Stimulated activated CD8-positive, alpha-beta memory T cell treated with anti-CD3 and anti-CD28 coated beads, Interleukin-15, amount 100 ng/mL, for 4 hours (primary cell): ENCODE measurements around the gene ALPP.
"Not testable (repeated sequence)": the region's sequence is repeated elsewhere in the genome, so short reads cannot be mapped to it uniquely, and the experiment has no call there.

Experiments used
- DNase-seq, 2 donors: peaks; one replicate each; pipeline ENCODE4 v3.0.0-alpha.2; 2020; ENCODE audit warnings: low read depth in 2 of 2

The ALPP gene

GRCh38 chr2:232381204-232382031 lies 2.9 kb downstream of the ALPP start:
- DNase-seq, result not testable (repeated sequence)

DNA sequence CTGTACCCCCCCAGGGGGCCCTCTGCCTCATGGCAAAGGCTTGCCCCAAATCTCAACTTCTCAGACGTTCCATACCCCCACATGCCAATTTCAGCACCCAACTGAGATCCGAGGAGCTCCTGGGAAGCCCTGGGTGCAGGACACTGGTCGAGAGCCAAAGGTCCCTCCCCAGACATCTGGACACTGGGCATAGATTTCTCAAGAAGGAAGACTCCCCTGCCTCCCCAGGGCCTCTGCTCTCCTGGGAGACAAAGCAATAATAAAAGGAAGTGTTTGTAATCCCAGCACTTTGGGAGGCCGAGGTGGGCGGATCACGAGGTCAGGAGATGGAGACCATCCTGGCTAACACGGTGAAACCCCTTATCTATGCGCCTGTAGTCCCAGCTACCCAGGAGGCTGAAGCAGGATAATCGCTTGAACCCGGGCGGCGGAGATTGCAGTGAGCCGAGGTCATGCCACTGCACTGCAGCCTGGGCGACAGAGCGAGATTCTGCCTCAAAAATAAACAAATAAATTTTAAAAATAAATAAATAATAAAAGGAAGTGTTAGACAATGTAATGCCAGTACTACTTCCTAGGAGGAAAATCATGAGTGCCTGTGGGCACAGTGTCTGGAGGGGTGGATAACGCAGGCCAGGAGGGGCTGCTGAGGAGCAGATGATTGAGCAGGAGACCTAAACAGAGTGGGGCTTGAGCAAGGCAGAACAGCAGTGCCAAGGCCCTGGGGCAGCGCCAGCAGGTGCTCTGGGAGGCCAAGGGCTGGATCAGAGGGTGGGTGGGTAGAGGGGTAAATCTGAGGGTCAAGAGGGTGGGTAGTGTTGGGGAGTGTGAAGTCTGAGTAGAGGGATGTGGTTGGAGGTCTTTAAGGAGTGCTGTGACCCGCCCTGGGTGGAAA lies 4.0 kb downstream of the ALPP start:
- no peak for DNase-seq

DNA sequence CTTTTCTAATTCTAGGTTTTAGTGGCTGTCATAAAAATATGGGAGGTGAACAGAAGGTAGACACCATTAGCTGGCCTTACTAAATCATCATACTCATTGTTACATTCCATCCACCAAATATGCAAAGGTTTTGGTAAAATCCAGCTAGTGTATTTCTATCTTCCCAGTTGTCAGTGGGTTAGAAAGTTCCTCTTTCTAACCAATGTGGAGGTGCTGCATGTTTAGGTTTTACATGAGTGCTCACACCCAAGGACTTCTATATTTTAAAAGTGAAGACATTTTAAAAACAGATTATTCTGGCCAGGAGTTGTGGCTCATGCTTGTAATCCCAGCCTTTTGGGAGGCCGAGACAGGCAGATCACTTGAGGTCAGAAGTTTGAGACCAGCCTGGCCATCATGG lies 5.9 kb downstream of the ALPP start:
- DNase-seq, result no peak

GRCh38 chr2:232385058-232385457 lies 6.5 kb downstream of the ALPP start:
- not testable (repeated sequence) for DNase-seq

- no peak for DNase-seq
Measured at GRCh38 chr2:232385660-232386489, 7.3 kb downstream of the ALPP start.

GRCh38 chr2:232386490-232386739 lies 7.9 kb downstream of the ALPP start:
- DNase-seq, result no peak

- no peak for DNase-seq
Measured at GRCh38 chr2:232386740-232387450, 8.3 kb downstream of the ALPP start.

DNA sequence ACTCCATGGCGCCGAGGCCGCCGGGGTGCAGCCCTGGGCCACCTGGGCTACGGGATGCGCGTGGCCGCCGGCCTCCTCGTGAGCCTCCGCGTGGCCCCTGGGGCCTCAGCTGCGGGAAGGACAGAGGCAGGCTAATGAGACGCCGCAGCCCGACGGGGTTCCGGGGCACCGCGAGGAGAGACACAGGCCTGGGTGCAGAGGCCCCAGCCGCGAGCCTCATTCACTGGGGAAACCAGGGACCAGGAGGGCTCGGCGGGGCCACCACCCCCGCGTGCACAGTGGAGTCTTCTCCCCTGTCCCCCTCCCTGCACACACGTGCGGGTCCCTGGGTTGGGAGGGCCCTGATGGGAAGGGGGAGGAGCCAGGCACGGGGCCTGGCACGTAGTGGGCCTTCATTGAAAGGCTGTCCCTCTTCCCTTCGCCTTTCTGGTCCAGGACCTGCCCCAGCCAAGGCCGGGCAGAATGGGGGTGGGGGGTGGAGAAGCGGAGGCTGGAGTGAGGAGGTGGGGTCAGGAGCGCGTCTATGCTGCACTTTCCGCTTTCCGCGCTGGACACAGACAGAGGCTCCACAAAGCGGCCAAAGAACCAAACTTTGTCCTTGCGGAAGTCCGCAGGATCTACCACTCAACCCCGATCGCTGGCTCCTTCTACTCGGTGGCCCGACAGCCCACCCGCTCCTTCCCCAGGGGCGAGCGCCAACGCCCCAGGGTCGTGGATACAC lies 9.1 kb downstream of the ALPP start:
- no peak for DNase-seq

- no peak for DNase-seq
Measured at GRCh38 chr2:232388324-232388891, 9.9 kb downstream of the ALPP start.

DNA sequence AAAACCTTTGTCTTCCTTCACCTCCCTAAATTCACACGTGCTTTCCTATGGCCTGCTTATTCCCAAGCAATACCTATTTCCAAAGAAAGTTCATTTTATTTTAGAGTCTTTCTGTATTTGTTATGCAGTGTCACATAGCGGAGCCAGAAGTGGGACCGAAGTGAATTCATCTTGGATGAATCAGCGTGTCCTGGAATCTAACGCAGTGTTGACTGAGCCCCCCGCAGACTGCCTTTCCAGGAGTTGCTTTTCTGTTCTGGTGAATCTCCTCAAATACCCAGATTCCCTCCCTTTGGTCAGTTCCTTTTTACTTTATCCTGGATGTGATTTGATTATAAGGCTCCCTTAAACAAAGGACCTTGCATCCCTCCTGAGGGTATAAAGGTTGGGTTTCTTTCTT lies 10.8 kb downstream of the ALPP start:
- no peak for DNase-seq

- DNase-seq, result no peak
Measured at GRCh38 chr2:232390661-232391060, 12.1 kb downstream of the ALPP start.

- no peak for DNase-seq
Measured at GRCh38 chr2:232393556-232393955, 15.0 kb downstream of the ALPP start.

DNA sequence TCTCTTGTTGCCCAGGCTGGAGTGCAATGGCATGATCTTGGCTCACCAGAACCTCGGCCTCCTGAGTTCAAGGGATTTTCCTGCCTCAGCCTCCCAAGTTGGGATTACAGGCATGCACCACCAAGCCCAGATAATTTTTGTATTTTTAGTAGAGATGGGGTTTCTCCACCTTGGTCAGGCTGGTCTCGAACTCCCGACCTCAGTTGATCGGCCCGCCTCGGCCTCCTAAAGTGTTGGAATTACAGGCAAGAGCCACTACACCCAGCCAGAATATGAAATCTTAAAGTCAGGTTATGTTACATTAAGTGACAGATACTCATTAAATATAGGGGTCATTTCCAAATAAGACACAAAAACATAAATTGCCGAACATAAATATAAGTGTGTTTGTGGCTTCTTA lies 15.9 kb downstream of the ALPP start:
- not testable (repeated sequence) for DNase-seq

GRCh38 chr2:232395586-232395985 lies 17.0 kb downstream of the ALPP start:
- no peak for DNase-seq

DNA sequence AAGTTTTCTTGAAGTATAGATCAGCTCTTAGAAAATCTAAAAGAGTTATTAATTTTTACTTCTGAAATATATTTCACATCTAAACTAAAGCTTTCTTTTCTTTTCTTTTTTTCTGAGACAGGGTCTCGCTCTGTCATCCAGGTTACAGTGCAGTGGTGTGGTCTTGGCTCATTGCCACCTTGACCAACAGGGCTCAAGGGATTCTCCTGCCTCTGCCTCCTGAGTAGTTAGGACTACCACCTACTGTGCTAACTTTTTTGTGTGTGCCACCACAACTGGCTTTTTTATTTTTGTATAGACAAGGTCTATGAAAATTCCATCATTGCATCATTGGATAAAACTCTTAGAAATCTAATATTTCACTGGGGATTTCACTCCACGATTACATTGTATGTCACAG lies 18.1 kb downstream of the ALPP start:
- no peak for DNase-seq

GRCh38 chr2:232398293-232399034 lies 19.9 kb downstream of the ALPP start:
- no peak for DNase-seq

DNA sequence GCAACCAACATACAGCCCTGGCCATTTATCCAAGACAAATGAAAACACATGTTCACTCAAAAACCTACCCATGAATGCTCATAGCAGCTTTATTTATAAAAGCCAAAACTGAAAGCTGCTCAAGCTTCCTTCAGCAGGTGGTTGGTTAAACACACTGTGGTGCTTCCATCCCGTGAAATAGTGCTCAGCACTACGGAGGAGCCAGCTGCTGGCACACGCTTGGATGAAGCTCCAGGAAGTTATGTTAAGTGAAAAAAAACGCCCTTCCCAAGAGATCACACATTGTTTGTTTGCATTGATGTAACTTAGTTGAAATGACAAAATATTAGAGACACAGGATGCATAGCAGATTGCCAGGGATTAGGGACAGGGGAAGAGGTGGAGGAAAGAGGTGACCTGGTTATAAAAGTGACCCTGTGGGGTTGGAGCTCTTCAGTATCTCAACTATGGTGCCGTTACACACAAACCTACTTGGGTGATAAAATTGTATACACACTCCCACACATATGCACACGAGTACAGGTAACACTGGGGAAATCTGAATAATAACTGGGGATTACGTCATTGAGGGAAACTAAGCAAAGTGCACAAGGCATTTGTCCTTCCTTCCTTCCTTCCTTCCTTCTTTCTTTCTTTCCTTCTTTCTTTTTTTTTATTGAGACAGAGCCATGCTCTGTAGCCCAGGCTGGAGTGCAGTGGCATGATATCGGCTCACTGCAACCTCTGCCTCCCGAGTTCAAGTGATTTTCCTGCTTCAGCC lies 21.9 kb downstream of the ALPP start:
- DNase-seq, result no peak

GRCh38 chr2:232402518-232402917 lies 24.0 kb downstream of the ALPP start:
- DNase-seq, result no peak

DNA sequence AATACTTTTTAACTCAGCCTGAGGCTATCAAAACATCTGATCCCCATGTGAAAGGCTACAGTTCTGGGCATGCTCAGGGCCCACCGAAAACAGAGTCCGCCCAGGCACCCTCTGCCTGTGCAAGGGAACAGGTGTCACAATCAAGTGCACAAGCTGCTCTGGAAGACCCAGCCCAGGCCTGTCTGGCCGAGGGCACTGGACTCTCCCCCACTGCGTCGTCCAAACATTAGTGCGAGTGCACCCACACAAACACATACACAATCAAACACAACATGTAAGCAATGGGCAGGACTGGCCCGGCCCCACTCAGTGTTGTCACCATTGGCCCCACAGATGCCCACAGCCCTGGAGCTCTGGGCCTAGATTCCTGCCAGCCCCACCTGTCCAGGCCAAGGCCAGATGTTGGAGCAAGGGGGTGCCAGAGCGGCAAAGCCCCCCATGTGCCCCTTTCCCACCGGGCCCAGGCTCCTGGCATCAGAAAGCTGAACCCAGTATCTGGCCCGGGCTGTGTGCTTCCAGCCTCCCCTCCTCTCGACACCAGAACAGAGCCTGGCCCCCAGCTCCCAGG lies 27.5 kb downstream of the ALPP start:
- no peak for DNase-seq
